Type B pancreatic cell (in vitro differentiated cells): Measurements from ENCODE around the gene GCH1. TPM values are rescaled to one million over a fixed set of nuclear protein-coding genes. Genes with fewer than 3 reads are reported as not detected.

Experiments
- DNase-seq: peaks from one replicate; pipeline ENCODE4 v3.0.0; 2021; ENCODE audit warnings: mixed read lengths; ENCODE audit not compliant: unreplicated experiment; ENCODE audit errors: extremely low spot score
- H3K27ac Mint-ChIP-seq: 2 replicates; pipeline ENCODE4 v1.8.0; 2021; ENCODE audit warnings: mild to moderate bottlenecking, mixed read lengths
- H3K27me3 Mint-ChIP-seq: 2 replicates; pipeline ENCODE4 v1.8.0; 2021; ENCODE audit warnings: mixed read lengths
- H3K36me3 Mint-ChIP-seq: 2 replicates; pipeline ENCODE4 v1.8.0; 2021; ENCODE audit warnings: mixed read lengths
- H3K4me1 Mint-ChIP-seq: one replicate; pipeline ENCODE4 v1.8.0; 2021; ENCODE audit warnings: mixed read lengths; ENCODE audit not compliant: unreplicated experiment
- H3K4me3 Mint-ChIP-seq: 2 replicates; pipeline ENCODE4 v1.8.0; 2021; ENCODE audit warnings: mild to moderate bottlenecking, mixed read lengths
- H3K9me3 Mint-ChIP-seq: 2 replicates; pipeline ENCODE4 v1.8.0; 2021; ENCODE audit warnings: mixed read lengths
- CTCF ChIP-seq: fragments of 200-600 bp; sonication (generic); conservative IDR thresholded peaks from 2 replicates; pipeline ENCODE4 v1.5.0; 2021; ENCODE audit warnings: antibody characterized with exemption, mild to moderate bottlenecking
- total RNA-seq: library from RNA; stranded (reverse); gene quantifications from 2 replicates; pipeline ENCODE4 v1.2.1, GENCODE V29; 2021; ENCODE audit warnings: low replicate concordance

Gene GCH1
- total RNA-seq, 1 donor from 2014 or later = 18.2 TPM

- no peak overlapping the region for H3K27ac Mint-ChIP-seq
Observed at GRCh38 chr14:54806616-54807015, 96.0 kb downstream of the GCH1 start.

GRCh38 chr14:54805445-54806322 lies 96.9 kb downstream of the GCH1 start:
- Mint-ChIP-seq H3K4me3 (peak overlapping the region; percentile 7), H3K36me3 (no peaks in the 10 kb centered on the region), H3K4me1 (peaks cover 11% of the 10 kb centered on the region), H3K27me3 (peaks cover 35% of the 10 kb centered on the region), H3K27ac (peak overlapping the region; percentile 33), H3K9me3 (no peaks in the 10 kb centered on the region)
- peak; percentile 98 for TF ChIP-seq CTCF
- peak; percentile 82 for DNase-seq

More at GRCh38 chr14:54806616-54807015, 96.0 kb downstream of the GCH1 start:
- no peak for TF ChIP-seq CTCF
- Mint-ChIP-seq H3K27me3 (peaks cover 40% of the 10 kb centered on the region), H3K9me3 (no peaks in the 10 kb centered on the region), H3K36me3 (no peaks in the 10 kb centered on the region), H3K4me1 (peaks cover 11% of the 10 kb centered on the region), H3K4me3 (no peak overlapping the region)
- no peak for DNase-seq

- H3K4me1 Mint-ChIP-seq = peaks cover 11% of the 10 kb centered on the region
- H3K27ac Mint-ChIP-seq = no peak overlapping the region
- no peaks in the 10 kb centered on the region for H3K9me3 Mint-ChIP-seq
- peaks cover 37% of the 10 kb centered on the region for H3K27me3 Mint-ChIP-seq
- no peak overlapping the region for H3K4me3 Mint-ChIP-seq
- DNase-seq = no peak
- no peaks in the 10 kb centered on the region for H3K36me3 Mint-ChIP-seq
- TF ChIP-seq CTCF = no peak
Observed at GRCh38 chr14:54805070-54805444, 97.6 kb downstream of the GCH1 start.

- no peak overlapping the region for H3K27ac Mint-ChIP-seq
- peaks cover 11% of the 10 kb centered on the region for H3K4me1 Mint-ChIP-seq
- H3K27me3 Mint-ChIP-seq = peaks cover 40% of the 10 kb centered on the region
- DNase-seq = no peak
- no peak for TF ChIP-seq CTCF
- no peaks in the 10 kb centered on the region for H3K36me3 Mint-ChIP-seq
- no peaks in the 10 kb centered on the region for H3K9me3 Mint-ChIP-seq
- no peak overlapping the region for H3K4me3 Mint-ChIP-seq
Observed at GRCh38 chr14:54804538-54805041, 98.0 kb downstream of the GCH1 start.

GRCh38 chr14:54803926-54804537 lies 98.6 kb downstream of the GCH1 start:
- no peak for DNase-seq
- no peaks in the 10 kb centered on the region for H3K36me3 Mint-ChIP-seq

More at GRCh38 chr14:54803926-54804537, 98.6 kb downstream of the GCH1 start:
- no peak for TF ChIP-seq CTCF
- Mint-ChIP-seq H3K4me1 (peaks cover 11% of the 10 kb centered on the region), H3K9me3 (no peaks in the 10 kb centered on the region), H3K27me3 (peaks cover 40% of the 10 kb centered on the region), H3K27ac (no peak overlapping the region), H3K4me3 (no peak overlapping the region)
